Cortex of kidney (tissue), 1 donor: ENCODE results near the gene UNC13C.

Source experiments
- DNase-seq: peaks from one replicate; lab custom pipeline; 2025; lab: John Stamatoyannopoulos, UW

Gene UNC13C

GRCh38 chr15:54567408-54568035 lies 589.3 kb downstream of the UNC13C start:
- no peak for DNase-seq

- no peak for DNase-seq
These were observed 590.1 kb downstream of the UNC13C start for GRCh38 chr15:54568381-54568780.

GRCh38 chr15:54571576-54571975 lies 593.3 kb downstream of the UNC13C start:
- DNase-seq = no peak

GRCh38 chr15:54575586-54575985 lies 597.3 kb downstream of the UNC13C start:
- DNase-seq = no peak

- no peak for DNase-seq
These were observed 598.2 kb downstream of the UNC13C start for GRCh38 chr15:54576298-54576935.

GRCh38 chr15:54577476-54578250 lies 599.4 kb downstream of the UNC13C start:
- DNase-seq = no peak

- no peak for DNase-seq
These were observed 601.6 kb downstream of the UNC13C start for GRCh38 chr15:54579855-54580254.

GRCh38 chr15:54580643-54581042 lies 602.4 kb downstream of the UNC13C start:
- no peak for DNase-seq

- DNase-seq = no peak
These were observed 604.8 kb downstream of the UNC13C start for GRCh38 chr15:54582863-54583643.

- DNase-seq = no peak
These were observed 606.8 kb downstream of the UNC13C start for GRCh38 chr15:54585063-54585462.

GRCh38 chr15:54594115-54594514 lies 615.9 kb downstream of the UNC13C start:
- no peak for DNase-seq

GRCh38 chr15:54599386-54599785 lies 621.1 kb downstream of the UNC13C start:
- no peak for DNase-seq

GRCh38 chr15:54605043-54605442 lies 626.8 kb downstream of the UNC13C start:
- DNase-seq = no peak

GRCh38 chr15:54605556-54605955 lies 627.3 kb downstream of the UNC13C start:
- DNase-seq = no peak

GRCh38 chr15:54608876-54609835 lies 630.9 kb downstream of the UNC13C start:
- no peak for DNase-seq

GRCh38 chr15:54618120-54618519 lies 639.9 kb downstream of the UNC13C start:
- no peak for DNase-seq

GRCh38 chr15:54619180-54619579 lies 640.9 kb downstream of the UNC13C start:
- DNase-seq = no peak

- no peak for DNase-seq
These were observed 642.7 kb downstream of the UNC13C start for GRCh38 chr15:54620916-54621315.

- no peak for DNase-seq
These were observed 657.9 kb downstream of the UNC13C start for GRCh38 chr15:54636147-54636546.

- DNase-seq = no peak
These were observed 660.4 kb downstream of the UNC13C start for GRCh38 chr15:54638666-54639065.

GRCh38 chr15:54640873-54641272 lies 662.6 kb downstream of the UNC13C start:
- DNase-seq = no peak
